OCI-LY1 (cell line): ENCODE data around the gene SLX4.

Experiments
- H2AFZ ChIP-seq: fragments of 200-600 bp; sonication (generic), shearing (Covaris generic); 2 replicates; pipeline ENCODE4 v1.6.0; 2014; ENCODE audit warnings: antibody characterized with exemption, mild to moderate bottlenecking, low read length
- H3F3A ChIP-seq: fragments of 200-600 bp; sonication (generic), shearing (Covaris generic); 2 replicates; pipeline ENCODE4 v1.6.0; 2014; ENCODE audit warnings: mild to moderate bottlenecking, antibody characterized with exemption, low read length, moderate library complexity; ENCODE audit not compliant: insufficient read depth
- H3K27ac ChIP-seq: fragments of 200-600 bp; sonication (generic); 2 replicates; pipeline ENCODE4 v1.5.1; 2014; ENCODE audit warnings: low read length, mixed run types, mild to moderate bottlenecking, low read depth; ENCODE audit not compliant: poor library complexity, severe bottlenecking
- H3K27me3 ChIP-seq: fragments of 200-600 bp; sonication (generic); 2 replicates; pipeline ENCODE4 v1.6.0; 2014; ENCODE audit warnings: antibody characterized with exemption, mild to moderate bottlenecking, low read length, moderate library complexity; ENCODE audit not compliant: insufficient read depth
- H3K36me3 ChIP-seq: fragments of 200-600 bp; sonication (generic); 2 replicates; pipeline ENCODE4 v1.6.1; 2014; ENCODE audit warnings: mild to moderate bottlenecking, antibody characterized with exemption, low read length, moderate library complexity, mixed read lengths; ENCODE audit not compliant: insufficient read depth
- H3K4me1 ChIP-seq: fragments of 200-600 bp; sonication (generic); 2 replicates; pipeline ENCODE4 v1.5.1; 2014; ENCODE audit warnings: mild to moderate bottlenecking, low read length, moderate library complexity; ENCODE audit not compliant: insufficient read depth, severe bottlenecking
- H3K4me2 ChIP-seq: fragments of 200-600 bp; sonication (generic), shearing (Covaris generic); 2 replicates; pipeline ENCODE4 v1.6.1; 2014; ENCODE audit warnings: low read length
- H3K4me3 ChIP-seq: fragments of 200-600 bp; sonication (generic); 2 replicates; pipeline ENCODE4 v1.5.1; 2014; ENCODE audit warnings: low read length, low read depth, mild to moderate bottlenecking, mixed read lengths; ENCODE audit not compliant: poor library complexity, severe bottlenecking
- H3K79me2 ChIP-seq: fragments of 200-600 bp; shearing (Covaris generic); 2 replicates; pipeline ENCODE4 v1.6.1; 2016; ENCODE audit warnings: mixed run types, low read length, mixed read lengths; ENCODE audit not compliant: insufficient read depth
- H3K9ac ChIP-seq: fragments of 200-600 bp; sonication (generic), shearing (Covaris generic); 2 replicates; pipeline ENCODE4 v1.6.1; 2014; ENCODE audit warnings: mild to moderate bottlenecking, low read length, mixed read lengths
- H3K9me2 ChIP-seq: fragments of 200-600 bp; sonication (generic), shearing (Covaris generic); 2 replicates; pipeline ENCODE4 v1.6.1; 2014; ENCODE audit warnings: low read depth, mild to moderate bottlenecking, low read length, mixed read lengths
- H3K9me3 ChIP-seq: fragments of 200-600 bp; shearing (Covaris generic); 2 replicates; pipeline ENCODE4 v1.6.1; 2014; ENCODE audit warnings: low read length, mixed read lengths
- H4K20me1 ChIP-seq: fragments of 200-600 bp; sonication (generic), shearing (Covaris generic); 2 replicates; pipeline ENCODE4 v1.6.0; 2016; ENCODE audit warnings: mild to moderate bottlenecking, low read length; ENCODE audit not compliant: insufficient read depth
- CTCF ChIP-seq: fragments of 200-600 bp; sonication (generic), shearing (Covaris generic); IDR thresholded peaks from 2 replicates; pipeline ENCODE4 v1.5.1; 2017; ENCODE audit warnings: mild to moderate bottlenecking, antibody characterized with exemption, low read length, moderate library complexity, mixed read lengths
- EZH2 ChIP-seq: fragments of 200-600 bp; sonication (generic), shearing (Covaris generic); IDR thresholded peaks from 2 replicates; pipeline ENCODE4 v1.8.0; 2017; ENCODE audit warnings: borderline replicate concordance, mixed run types, mild to moderate bottlenecking, antibody characterized with exemption, low read length, moderate library complexity, mixed read lengths

The SLX4 gene

GRCh38 chr16:3550851-3551847 lies 60.3 kb downstream of the SLX4 start:
- TF ChIP-seq CTCF (no peak), EZH2 (no peak)
- Histone ChIP-seq H3K27ac (no peak overlapping the region), H3K36me3 (peaks cover 32% of the 10 kb centered on the region), H3K79me2 (no peaks in the 10 kb centered on the region), H3K27me3 (no peaks in the 10 kb centered on the region), H3F3A (no peaks in the 10 kb centered on the region), H2AFZ (no peak overlapping the region), H3K9me3 (no peaks in the 10 kb centered on the region), H3K4me3 (no peak overlapping the region), H3K4me1 (peaks cover 7% of the 10 kb centered on the region), H3K9ac (no peak overlapping the region), H3K4me2 (no peak overlapping the region), H4K20me1 (no peaks in the 10 kb centered on the region), H3K9me2 (no peaks in the 10 kb centered on the region)

- Histone ChIP-seq H3K79me2 (no peaks in the 10 kb centered on the region), H3F3A (no peaks in the 10 kb centered on the region), H3K9ac (no peak overlapping the region), H3K27me3 (no peaks in the 10 kb centered on the region), H4K20me1 (no peaks in the 10 kb centered on the region), H3K4me2 (no peak overlapping the region), H3K36me3 (peaks cover 32% of the 10 kb centered on the region), H3K9me2 (no peaks in the 10 kb centered on the region), H3K9me3 (no peaks in the 10 kb centered on the region), H3K4me1 (no peaks in the 10 kb centered on the region), H3K27ac (no peak overlapping the region), H2AFZ (no peak overlapping the region), H3K4me3 (no peak overlapping the region)
- no peak for TF ChIP-seq CTCF
- no peak for TF ChIP-seq EZH2
Measured at GRCh38 chr16:3549906-3550305, 61.5 kb downstream of the SLX4 start.

GRCh38 chr16:3548859-3549258 lies 62.5 kb downstream of the SLX4 start:
- Histone ChIP-seq H3K36me3 (peaks cover 32% of the 10 kb centered on the region), H3K9me2 (no peaks in the 10 kb centered on the region)

More at GRCh38 chr16:3548859-3549258, 62.5 kb downstream of the SLX4 start:
- TF ChIP-seq EZH2 (no peak), CTCF (no peak)
- Histone ChIP-seq H3K9me3 (no peaks in the 10 kb centered on the region), H3K4me1 (no peaks in the 10 kb centered on the region), H3K27me3 (no peaks in the 10 kb centered on the region), H3K4me2 (no peak overlapping the region), H2AFZ (no peak overlapping the region), H3F3A (no peaks in the 10 kb centered on the region), H3K9ac (no peak overlapping the region), H3K79me2 (no peaks in the 10 kb centered on the region), H3K4me3 (no peak overlapping the region), H3K27ac (no peak overlapping the region), H4K20me1 (no peaks in the 10 kb centered on the region)
